ENCODE results near the gene STK10. TPM values are rescaled to one million over a fixed set of nuclear protein-coding genes. Genes with fewer than 3 reads are reported as not detected.

Gene STK10
- total and polyA plus RNA-seq, 9 of the 15 experiments (the other 6 are each of a cell fraction or from before 2014, with no cell fraction given) = 0.30 to 6.7 (median 2.4) TPM

DNA sequence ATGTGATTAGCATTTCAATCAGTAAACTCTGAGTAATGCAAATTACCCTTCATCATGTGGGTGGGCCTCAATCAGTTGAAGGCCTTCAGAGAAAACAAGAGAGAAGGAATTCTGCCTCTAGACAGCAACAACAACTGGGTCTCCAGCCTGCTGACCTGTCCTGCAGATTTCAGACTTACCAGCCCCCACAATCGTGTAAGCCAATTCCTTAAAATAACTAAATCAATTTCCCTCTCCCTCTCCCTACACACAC is 139.9 kb downstream of the STK10 start:
- Histone ChIP-seq H3K4me2 (ENCODE audit: insufficient read depth, low read length) (no peak overlapping the region), H3K79me2 (ENCODE audit: control insufficient read depth, insufficient read depth, low read length) (no peaks in the 10 kb centered on the region), H3K4me3 (no peak overlapping the region), H2AFZ (ENCODE audit: low read depth, low read length) (no peak overlapping the region), H4K20me1 (replicated peaks; ENCODE audit: control insufficient read depth, insufficient read depth, low read length) (no peaks in the 10 kb centered on the region), H3K9me3 (replicated peaks; ENCODE audit: control insufficient read depth, insufficient read depth, low read depth, low read length) (no peaks in the 10 kb centered on the region), H3K9me1 (ENCODE audit: control insufficient read depth, insufficient read depth, low read length) (no peaks in the 10 kb centered on the region), H3K27me3 (ENCODE audit: control insufficient read depth in 2 of 2, insufficient read depth in 2 of 2, low read length in 2 of 2) (peaks cover 0 to 6% of the 10 kb centered on the region in 2 experiments; a peak in 2 of 5 replicates), H3K27ac (ENCODE audit: extremely low read depth, low read depth, low read length) (no peak overlapping the region), H3K4me1 (replicated peaks in 1 of 2; ENCODE audit: control insufficient read depth in 2 of 2, insufficient read depth in 2 of 2, low read length in 2 of 2) (peaks cover 10 to 12% of the 10 kb centered on the region in 2 experiments; a peak in 4 of 5 replicates), H3K36me3 (ENCODE audit: control insufficient read depth, insufficient read depth, low read length) (no peaks in the 10 kb centered on the region), H3K9ac (ENCODE audit: insufficient read depth in 1 of 2, low read depth in 2 of 2, low read length in 2 of 2) (no peak overlapping the region)
- TF ChIP-seq ZNF134 (CRISPR knock-in tag; conservative IDR thresholded peaks at IDR 0.05) (peak; percentile 73; the same call in 1 of the 2 replicates), KLF10 (CRISPR knock-in tag; IDR thresholded peaks at IDR 0.05) (no peak)
- no TSS peak for BruUV-seq (replicated peaks)
- 31% methylated on average over 1 of the region's 1 CpG for WGBS (ENCODE audit: insufficient coverage, low coverage, missing lambda C conversion rate)
- intact Hi-C loops (cut with micrococcal nuclease) (loop anchor here (10.0 kb wide), 2 partner anchors 273 to 413 kb away; no protein-coding TSS in a partner anchor), in situ Hi-C loops (cut with MboI) (no loop called here)
- ChIA-PET POLR2A (interaction anchor here (0.6 kb wide), 2 partner anchors 267 to 659 kb away, joined by 3 read pairs; no protein-coding TSS in a partner anchor), CTCF (ENCODE audit: low intra/inter-chr PET ratio) (no interaction called here)
- ATAC-seq (no peak), FAIRE-seq (no peak), DNase-seq (ENCODE audit: extremely low read depth in 1 of 4, low spot score in 3 of 4) (no peak)

DNA sequence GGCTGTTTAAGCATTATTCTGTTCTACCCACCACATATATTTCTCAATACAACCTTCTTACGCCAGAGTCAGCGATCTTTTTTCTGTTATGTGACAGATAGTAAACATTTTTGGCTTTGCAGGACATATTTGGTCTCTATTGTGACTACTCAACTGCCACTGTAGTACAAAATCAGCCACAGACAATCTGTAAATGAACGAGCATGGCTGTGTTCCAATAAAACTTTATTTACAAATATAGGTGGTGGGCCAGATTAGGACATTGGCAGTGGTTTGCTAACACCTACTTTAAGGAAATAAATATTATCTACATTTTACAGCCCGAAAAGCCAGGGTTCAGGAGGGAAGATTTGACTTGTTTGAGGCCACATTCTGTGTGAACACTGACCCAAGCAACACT is 141.4 kb downstream of the STK10 start:
- H3K4me2 ChIP-seq (ENCODE audit: insufficient read depth, low read length) = no peak overlapping the region
- H3K4me3 ChIP-seq = no peak overlapping the region
- peaks cover under 1 to 4% of the 10 kb centered on the region in 2 experiments; a peak in 3 of 5 replicates for H3K4me1 ChIP-seq (replicated peaks in 1 of 2; ENCODE audit: control insufficient read depth in 2 of 2, insufficient read depth in 2 of 2, low read length in 2 of 2)
- in situ Hi-C loops (cut with MboI) = no loop called here
- H3K27me3 ChIP-seq (ENCODE audit: control insufficient read depth in 2 of 2, insufficient read depth in 2 of 2, low read length in 2 of 2) = peaks cover 7 to 13% of the 10 kb centered on the region in 2 experiments; a peak in 3 of 5 replicates
- no peaks in the 10 kb centered on the region for H4K20me1 ChIP-seq (replicated peaks; ENCODE audit: control insufficient read depth, insufficient read depth, low read length)
- no peak overlapping the region for H2AFZ ChIP-seq (ENCODE audit: low read depth, low read length)
- H3K9me3 ChIP-seq (replicated peaks; ENCODE audit: control insufficient read depth, insufficient read depth, low read depth, low read length) = no peaks in the 10 kb centered on the region
- no peak overlapping the region for H3K27ac ChIP-seq (ENCODE audit: extremely low read depth, low read depth, low read length)
- POLR2A ChIA-PET = no interaction called here
- no peaks in the 10 kb centered on the region for H3K36me3 ChIP-seq (ENCODE audit: control insufficient read depth, insufficient read depth, low read length)
- CTCF ChIA-PET (ENCODE audit: low intra/inter-chr PET ratio) = no interaction called here
- no peaks in the 10 kb centered on the region for H3K9me1 ChIP-seq (ENCODE audit: control insufficient read depth, insufficient read depth, low read length)
- DNase-seq (ENCODE audit: extremely low read depth in 1 of 4, low spot score in 3 of 4) (no peak), ATAC-seq (no peak), FAIRE-seq (no peak)
- no peaks in the 10 kb centered on the region for H3K79me2 ChIP-seq (ENCODE audit: control insufficient read depth, insufficient read depth, low read length)
- no peak overlapping the region for H3K9ac ChIP-seq (ENCODE audit: insufficient read depth in 1 of 2, low read depth in 2 of 2, low read length in 2 of 2)
- no TSS peak for BruUV-seq (replicated peaks)
- intact Hi-C loops (cut with micrococcal nuclease) = loop anchor here (10.0 kb wide), 2 partner anchors 272 to 412 kb away; no protein-coding TSS in a partner anchor
- 45% methylated on average over 4 of the region's 4 CpGs for WGBS (ENCODE audit: insufficient coverage, low coverage, missing lambda C conversion rate)
- TF ChIP-seq LARP7 (IDR thresholded peaks at IDR 0.05) (no peak), ATF1 (CRISPR knock-in tag; IDR thresholded peaks at IDR 0.05) (no peak), ATF1 (tag; IDR thresholded peaks at IDR 0.05) (no peak), POU5F1 (IDR thresholded peaks at IDR 0.05; ENCODE audit: borderline replicate concordance, low read depth, low read length, partially characterized antibody) (no peak), KHSRP (IDR thresholded peaks at IDR 0.05) (no peak)
- TF ChIP-seq, protein P1, sequence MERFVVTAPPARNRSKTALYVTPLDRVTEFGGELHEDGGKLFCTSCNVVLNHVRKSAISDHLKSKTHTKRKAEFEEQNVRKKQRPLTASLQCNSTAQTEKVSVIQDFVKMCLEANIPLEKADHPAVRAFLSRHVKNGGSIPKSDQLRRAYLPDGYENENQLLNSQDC (CRISPR knock-in tag; IDR thresholded peaks at IDR 0.05) = no peak
